Activated CD8-positive, alpha-beta T cell treated with anti-CD3 and anti-CD28 coated beads for 36 hours (primary cell): ENCODE data around the gene PLCL1. TPM values are rescaled to one million over a fixed set of nuclear protein-coding genes. Genes with fewer than 3 reads are reported as not detected.
A peak's percentile ranks its signal among the peaks of the same experiment; 100 is the strongest.

Source experiments
- ATAC-seq: fragments of 200-7000 bp; cut with Tn5 transposase; one replicate; pipeline ENCODE4 v1.10.0; 2021; ENCODE audit warnings: mild to moderate bottlenecking, moderate library complexity
- CTCF ChIA-PET: fragments of 350-600 bp; sonication (Branson Sonifier 250); formaldehyde crosslinking; loops from one replicate; lab custom pipeline; 2021; ENCODE audit warnings: antibody characterized with exemption; lab: Charles Lee
- POLR2A ChIA-PET: fragments of 350-600 bp; sonication (Branson Sonifier 250); formaldehyde crosslinking; loops from one replicate; lab custom pipeline; 2021; ENCODE audit warnings: antibody characterized with exemption; lab: Charles Lee
- DNase-seq: peaks from one replicate; pipeline ENCODE4 v3.0.0-alpha.2; 2020
- H3K27ac Mint-ChIP-seq: one replicate; pipeline ENCODE4 v1.8.0; 2021; ENCODE audit warnings: mild to moderate bottlenecking, mixed read lengths
- H3K27me3 Mint-ChIP-seq: one replicate; pipeline ENCODE4 v1.8.0; 2021; ENCODE audit warnings: mixed read lengths
- H3K36me3 Mint-ChIP-seq: one replicate; pipeline ENCODE4 v1.8.0; 2021; ENCODE audit warnings: low read depth, mixed read lengths
- H3K4me1 Mint-ChIP-seq: one replicate; pipeline ENCODE4 v1.8.0; 2021; ENCODE audit warnings: low read depth, mixed read lengths
- H3K4me3 Mint-ChIP-seq: one replicate; pipeline ENCODE4 v1.8.0; 2021; ENCODE audit warnings: mild to moderate bottlenecking, moderate library complexity, mixed read lengths
- H3K9me3 Mint-ChIP-seq: one replicate; pipeline ENCODE4 v1.8.0; 2021; ENCODE audit warnings: mixed read lengths
- CTCF ChIP-seq: fragments of 200-600 bp; IDR thresholded peaks from one replicate; pipeline ENCODE4 v1.8.0; 2022; ENCODE audit warnings: antibody characterized with exemption, mild to moderate bottlenecking
- intact Hi-C: fragments of 100-400 bp; cut with micrococcal nuclease; formaldehyde crosslinking; loops from one replicate; pipeline ENCODE4 v1.10.0; 2022
- total RNA-seq, 2 experiments: library from RNA; stranded (reverse); gene quantifications; one replicate each; pipeline ENCODE4 v1.2.3, GENCODE V29; 2021

The PLCL1 gene
- total RNA-seq, 2 experiments from 2014 or later, result 0.68 to 0.69 TPM

- CTCF ChIA-PET, result interaction anchor here (0.8 to 3.2 kb wide), 6 partner anchors 12 to 491 kb away, joined by 3 to 18 read pairs (median 3); no protein-coding TSS in a partner anchor
- no peak for DNase-seq
- ATAC-seq, result no peak
- H3K4me1 Mint-ChIP-seq, result peaks cover 44% of the 10 kb centered on the region
- POLR2A ChIA-PET, result interaction anchor here (0.6 kb wide), 1 partner anchor 283 kb away, joined by 3 read pairs; no protein-coding TSS in a partner anchor
- peak overlapping the region; percentile 67 for H3K4me3 Mint-ChIP-seq
- H3K27ac Mint-ChIP-seq, result no peak overlapping the region
- TF ChIP-seq CTCF, result no peak
- H3K9me3 Mint-ChIP-seq, result no peaks in the 10 kb centered on the region
- H3K27me3 Mint-ChIP-seq, result peaks cover 5% of the 10 kb centered on the region
- H3K36me3 Mint-ChIP-seq, result no peaks in the 10 kb centered on the region
- intact Hi-C loops, result no loop called here
Observed at GRCh38 chr2:197805715-197806633, 1.6 kb downstream of the PLCL1 start.

DNA sequence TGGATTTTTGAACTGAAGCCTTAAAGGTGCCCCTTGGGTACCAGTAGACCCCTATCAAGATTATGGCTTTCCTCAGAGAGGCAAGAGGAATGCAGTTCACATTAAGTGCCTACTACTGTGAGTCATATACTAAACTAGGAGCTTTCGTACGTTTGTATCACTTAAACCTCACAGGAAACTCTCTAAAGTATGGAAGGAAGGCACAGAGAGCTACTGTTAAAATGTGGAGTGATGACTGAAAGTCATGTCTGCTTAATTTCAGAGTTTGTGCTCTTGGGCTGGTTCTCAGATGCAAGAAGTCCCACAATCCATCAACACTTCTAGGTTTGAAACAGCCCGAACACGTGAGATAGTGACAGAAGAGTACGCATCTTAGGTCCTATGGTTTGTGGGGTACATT is 4.7 kb downstream of the PLCL1 start:
- no peak for TF ChIP-seq CTCF
- CTCF ChIA-PET, result interaction anchor here (0.8 to 1.9 kb wide), 4 partner anchors 29 to 487 kb away, joined by 3 to 10 read pairs (median 4); no protein-coding TSS in a partner anchor
- peaks cover 34% of the 10 kb centered on the region for H3K4me1 Mint-ChIP-seq
- ATAC-seq (no peak), DNase-seq (no peak)
- H3K9me3 Mint-ChIP-seq, result no peaks in the 10 kb centered on the region
- intact Hi-C loops, result no loop called here
- peaks cover 4% of the 10 kb centered on the region for H3K27me3 Mint-ChIP-seq
- no peak overlapping the region for H3K4me3 Mint-ChIP-seq
- no peaks in the 10 kb centered on the region for H3K36me3 Mint-ChIP-seq
- POLR2A ChIA-PET, result no interaction called here
- H3K27ac Mint-ChIP-seq, result no peak overlapping the region

DNA sequence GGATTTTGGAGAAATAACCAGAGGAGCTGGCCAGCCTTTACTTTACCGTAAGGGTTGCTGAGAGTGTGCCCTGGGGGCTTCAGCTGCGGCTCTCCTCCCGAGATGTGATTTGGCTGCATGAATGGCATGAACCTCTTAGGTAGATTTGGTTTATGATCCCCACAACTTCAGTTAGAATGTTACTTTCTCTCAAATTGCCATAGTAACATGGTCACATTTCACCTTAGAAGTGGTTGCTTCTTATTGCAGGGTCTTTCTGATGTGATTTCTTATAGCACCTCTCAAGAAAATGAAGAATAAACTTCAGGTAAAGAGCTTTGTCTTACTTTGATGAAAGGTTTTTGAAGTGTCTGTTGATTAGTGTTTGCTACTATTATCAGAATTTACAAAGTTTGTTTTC is 5.6 kb downstream of the PLCL1 start:
- CTCF ChIA-PET, result interaction anchor here (0.7 to 1.9 kb wide), 4 partner anchors 28 to 317 kb away, joined by 3 to 10 read pairs (median 4); no protein-coding TSS in a partner anchor
- Mint-ChIP-seq H3K36me3 (no peaks in the 10 kb centered on the region), H3K4me1 (peaks cover 38% of the 10 kb centered on the region), H3K27me3 (peaks cover 4% of the 10 kb centered on the region), H3K9me3 (no peaks in the 10 kb centered on the region), H3K4me3 (no peak overlapping the region), H3K27ac (no peak overlapping the region)
- TF ChIP-seq CTCF, result no peak
- intact Hi-C loops, result no loop called here
- no peak for ATAC-seq
- no peak for DNase-seq
- POLR2A ChIA-PET, result no interaction called here

GRCh38 chr2:197810491-197810890 is 6.1 kb downstream of the PLCL1 start:
- peaks cover under 1% of the 10 kb centered on the region for H3K36me3 Mint-ChIP-seq
- H3K4me3 Mint-ChIP-seq, result no peak overlapping the region
- H3K27ac Mint-ChIP-seq, result no peak overlapping the region
- no peaks in the 10 kb centered on the region for H3K9me3 Mint-ChIP-seq
- peaks cover 37% of the 10 kb centered on the region for H3K4me1 Mint-ChIP-seq
- peaks cover 2% of the 10 kb centered on the region for H3K27me3 Mint-ChIP-seq
- ATAC-seq, result no peak
- ChIA-PET POLR2A (no interaction called here), CTCF (interaction anchor here (0.7 to 1.7 kb wide), 3 partner anchors 28 to 317 kb away, joined by 3 to 4 read pairs (median 4); no protein-coding TSS in a partner anchor)
- no peak for DNase-seq
- no peak for TF ChIP-seq CTCF
- intact Hi-C loops, result no loop called here
